Mammary epithelial cell (primary cell): Measurements from ENCODE around the gene STIM2.

Experiments
- CTCF ChIP-seq, 2 donors: IDR thresholded peaks in 1 of 2; conservative IDR thresholded peaks in 1 of 2; 2 replicates each; pipeline ENCODE4 v1.5.1; 2011 to 2012; ENCODE audit warnings: inconsistent platforms in 2 of 2, low read length in 2 of 2, mild to moderate bottlenecking in 2 of 2, control low read depth in 1 of 2, low read depth in 1 of 2; ENCODE audit not compliant: insufficient read depth in 1 of 2; ENCODE audit errors: extremely low read depth in 1 of 2
- EZH2 ChIP-seq: IDR thresholded peaks from 2 replicates; pipeline ENCODE4 v1.6.1; 2012; ENCODE audit warnings: low read length, inconsistent platforms, borderline replicate concordance

- TF ChIP-seq EZH2 (no peak), CTCF (conservative IDR thresholded peaks at IDR 0.05 in 1 of 2, IDR thresholded peaks at IDR 0.05 in 1 of 2; ENCODE audit: extremely low read depth in 1 of 2, insufficient read depth in 1 of 2, low read depth in 1 of 2, low read length in 2 of 2) (no peak)
These were observed 4.3 kb downstream of the STIM2 start for GRCh38 chr4:26864899-26865298.
